HepG2 (cell line): Measurements from ENCODE around the gene PIKFYVE. TPM values are rescaled to one million over a fixed set of nuclear protein-coding genes. Genes with fewer than 3 reads are reported as not detected.

ENCODE experiments used
- ARID2 ChIP-seq: sonication (generic); formaldehyde crosslinking; IDR thresholded peaks from 2 replicates; pipeline ENCODE4 v1.8.1; 2022; ENCODE audit warnings: mild to moderate bottlenecking, missing genetic modification reagents, borderline replicate concordance
- CCDC6 ChIP-seq: sonication (generic); formaldehyde crosslinking; IDR thresholded peaks from 2 replicates; pipeline ENCODE4 v1.8.1; 2022; ENCODE audit warnings: mild to moderate bottlenecking, missing genetic modification reagents, moderate library complexity
- CHD4 ChIP-seq: fragments of 200-600 bp; sonication (generic); IDR thresholded peaks from 2 replicates; pipeline ENCODE4 v1.7.0; 2017; ENCODE audit warnings: mild to moderate bottlenecking, low read length, borderline replicate concordance
- CREB1 ChIP-seq, 2 experiments: fragments of 450-650 bp in 1 of 2; IDR thresholded peaks; 2 replicates each; pipeline ENCODE4 v1.6.1; 2016 to 2017; ENCODE audit warnings: control low read depth in 1 of 2, mild to moderate bottlenecking in 1 of 2, missing compliant biosample characterization in 1 of 2, missing genetic modification characterization in 1 of 2
- FLYWCH1 ChIP-seq: sonication (generic); formaldehyde crosslinking; IDR thresholded peaks from 2 replicates; pipeline ENCODE4 v1.8.1; 2023; ENCODE audit warnings: mild to moderate bottlenecking, missing genetic modification reagents
- GZF1 ChIP-seq: sonication (generic); formaldehyde crosslinking; IDR thresholded peaks from 2 replicates; pipeline ENCODE4 v1.5.1; 2020; ENCODE audit warnings: mild to moderate bottlenecking, missing genetic modification reagents
- IRX3 ChIP-seq: sonication (generic); formaldehyde crosslinking; IDR thresholded peaks from 2 replicates; pipeline ENCODE4 v1.8.1; 2023; ENCODE audit warnings: mild to moderate bottlenecking, low read depth, missing genetic modification reagents, borderline replicate concordance
- NCOR1 ChIP-seq: fragments of 200-600 bp; sonication (generic); IDR thresholded peaks from 2 replicates; pipeline ENCODE4 v1.7.0; 2017; ENCODE audit warnings: antibody characterized with exemption, low read length, borderline replicate concordance
- RAD21 ChIP-seq: fragments of 450-650 bp; formaldehyde crosslinking; IDR thresholded peaks from 2 replicates; pipeline ENCODE4 v1.5.0; 2020; ENCODE audit warnings: mild to moderate bottlenecking
- RFXANK ChIP-seq: IDR thresholded peaks from 2 replicates; pipeline ENCODE4 v1.6.1; 2016
- TEF ChIP-seq: sonication (generic); formaldehyde crosslinking; IDR thresholded peaks from 2 replicates; pipeline ENCODE4 v1.5.0; 2020; ENCODE audit warnings: missing genetic modification reagents
- THAP11 ChIP-seq: IDR thresholded peaks from 2 replicates; pipeline ENCODE4 v1.6.1; 2016; ENCODE audit warnings: missing biosample characterization, missing genetic modification reagents
- TSC22D2 ChIP-seq: sonication (generic); formaldehyde crosslinking; IDR thresholded peaks from 2 replicates; pipeline ENCODE4 v1.5.1; 2020; ENCODE audit warnings: missing genetic modification reagents, mild to moderate bottlenecking, borderline replicate concordance
- ZEB1 ChIP-seq: IDR thresholded peaks from 2 replicates; pipeline ENCODE4 v1.6.1; 2012; ENCODE audit warnings: mild to moderate bottlenecking, low read depth, inconsistent platforms; ENCODE audit not compliant: insufficient replicate concordance
- ZMYM2 ChIP-seq: sonication (generic); formaldehyde crosslinking; IDR thresholded peaks from 2 replicates; pipeline ENCODE4 v1.8.0; 2022; ENCODE audit warnings: mild to moderate bottlenecking, missing genetic modification reagents
- ZNF143 ChIP-seq: sonication (generic); formaldehyde crosslinking; IDR thresholded peaks from 2 replicates; pipeline ENCODE4 v1.4.0; 2020; ENCODE audit warnings: missing genetic modification reagents
- ZNF24 ChIP-seq: fragments of 450-650 bp; IDR thresholded peaks from 2 replicates; pipeline ENCODE4 v1.6.1; 2017; ENCODE audit warnings: antibody characterized with exemption, mild to moderate bottlenecking
- ZNF501 ChIP-seq: sonication (generic); formaldehyde crosslinking; IDR thresholded peaks from 2 replicates; pipeline ENCODE4 v1.5.1; 2020; ENCODE audit warnings: mild to moderate bottlenecking, moderate library complexity, missing genetic modification reagents
- ZNF558 ChIP-seq: sonication (generic); formaldehyde crosslinking; IDR thresholded peaks from 2 replicates; pipeline ENCODE4 v1.9.0; 2022; ENCODE audit warnings: mild to moderate bottlenecking, missing genetic modification reagents, borderline replicate concordance
- ZNF614 ChIP-seq: IDR thresholded peaks from 2 replicates; pipeline ENCODE4 v1.6.1; 2018; ENCODE audit warnings: missing biosample characterization, missing genetic modification reagents, inconsistent platforms, borderline replicate concordance
- ZNF782 ChIP-seq: sonication (generic); formaldehyde crosslinking; IDR thresholded peaks from 2 replicates; pipeline ENCODE4 v1.4.0; 2020; ENCODE audit warnings: missing genetic modification reagents, mild to moderate bottlenecking, borderline replicate concordance
- ZSCAN20 ChIP-seq: sonication (generic); formaldehyde crosslinking; IDR thresholded peaks from 2 replicates; pipeline ENCODE4 v1.4.0; 2020; ENCODE audit warnings: missing genetic modification reagents, mild to moderate bottlenecking, borderline replicate concordance
- ZZZ3 ChIP-seq: sonication (generic); formaldehyde crosslinking; IDR thresholded peaks from 2 replicates; pipeline ENCODE4 v1.4.0; 2020; ENCODE audit warnings: missing genetic modification reagents, mild to moderate bottlenecking, borderline replicate concordance
- polyA plus RNA-seq, 8 experiments: library from polyadenylated mRNA; depleted of rRNA in 3 of 8; stranded (reverse) in 7 of 8; unstranded in 1 of 8; fragments of >200 nt; fragmentation: Illumina TruSeq in 4 of 8; extraction: Trizol in 4 of 8; gene quantifications; 2 replicates each; pipeline versions ENCODE4 v1.2.1 to v1.2.3, GENCODE V29; 2011 to 2016; ENCODE audit warnings: low read depth in 4 of 8, missing spikeins in 1 of 8, mixed read lengths in 1 of 8; ENCODE audit not compliant: insufficient read depth in 1 of 8
- total RNA-seq, 5 experiments: library from RNA; depleted of rRNA; stranded (reverse); fragments of >200 nt; fragmentation: Illumina TruSeq; extraction: Trizol; gene quantifications; 2 replicates each; pipeline ENCODE4 v1.2.3, GENCODE V29; 2016; ENCODE audit warnings: low read depth in 1 of 5
- TF ChIP-seq, protein P1 (sequence below): sonication (generic); formaldehyde crosslinking; IDR thresholded peaks from 2 replicates; pipeline ENCODE4 v1.4.0; 2020; ENCODE audit warnings: missing genetic modification reagents

Gene PIKFYVE
- total and polyA plus RNA-seq, 2 of the 13 experiments (the other 11 are each of a cell fraction or from before 2014, with no cell fraction given): 20.2 to 21.7 TPM

GRCh38 chr2:208255557-208256106 lies 10.4 kb upstream of the PIKFYVE start (continued):
- TF ChIP-seq ZNF143 (CRISPR knock-in tag): peak; percentile 27; the same call in 1 of the 2 replicates
- TF ChIP-seq ZNF24: no peak
- 0 out of 2 replicates have a peak, but pooled peaks have one; percentile 3 for TF ChIP-seq ZNF558
- no peak for TF ChIP-seq CREB1 (IDR thresholded peaks at IDR 0.05)
- TF ChIP-seq CREB1 (CRISPR knock-in tag; IDR thresholded peaks at IDR 0.05): peak; percentile 59
- TF ChIP-seq TEF (CRISPR knock-in tag): no peak
- TF ChIP-seq ARID2 (CRISPR knock-in tag): 0 out of 2 replicates have a peak, but pooled peaks have one; percentile 52
- TF ChIP-seq NCOR1: 0 out of 2 replicates have a peak, but pooled peaks have one; percentile 42
- TF ChIP-seq, protein P1, sequence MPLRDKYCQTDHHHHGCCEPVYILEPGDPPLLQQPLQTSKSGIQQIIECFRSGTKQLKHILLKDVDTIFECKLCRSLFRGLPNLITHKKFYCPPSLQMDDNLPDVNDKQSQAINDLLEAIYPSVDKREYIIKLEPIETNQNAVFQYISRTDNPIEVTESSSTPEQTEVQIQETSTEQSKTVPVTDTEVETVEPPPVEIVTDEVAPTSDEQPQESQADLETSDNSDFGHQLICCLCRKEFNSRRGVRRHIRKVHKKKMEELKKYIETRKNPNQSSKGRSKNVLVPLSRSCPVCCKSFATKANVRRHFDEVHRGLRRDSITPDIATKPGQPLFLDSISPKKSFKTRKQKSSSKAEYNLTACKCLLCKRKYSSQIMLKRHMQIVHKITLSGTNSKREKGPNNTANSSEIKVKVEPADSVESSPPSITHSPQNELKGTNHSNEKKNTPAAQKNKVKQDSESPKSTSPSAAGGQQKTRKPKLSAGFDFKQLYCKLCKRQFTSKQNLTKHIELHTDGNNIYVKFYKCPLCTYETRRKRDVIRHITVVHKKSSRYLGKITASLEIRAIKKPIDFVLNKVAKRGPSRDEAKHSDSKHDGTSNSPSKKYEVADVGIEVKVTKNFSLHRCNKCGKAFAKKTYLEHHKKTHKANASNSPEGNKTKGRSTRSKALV (CRISPR knock-in tag): 0 out of 2 replicates have a peak, but pooled peaks have one; percentile 8
- TF ChIP-seq IRX3: no peak
- TF ChIP-seq TSC22D2 (CRISPR knock-in tag): 0 out of 2 replicates have a peak, but pooled peaks have one; percentile 14
- TF ChIP-seq ZNF782 (CRISPR knock-in tag): peak; percentile 90; the same call in 1 of the 2 replicates
- 0 out of 2 replicates have a peak, but pooled peaks have one; percentile 37 for TF ChIP-seq RAD21 (CRISPR knock-in tag)
- no peak; the same call in 1 of the 2 replicates for TF ChIP-seq THAP11 (CRISPR knock-in tag)
- TF ChIP-seq GZF1 (CRISPR knock-in tag): 0 out of 2 replicates have a peak, but pooled peaks have one; percentile 9
- TF ChIP-seq ZMYM2 (CRISPR knock-in tag): peak; percentile 87
- peak; percentile 11; the same call in 1 of the 2 replicates for TF ChIP-seq ZNF501 (CRISPR knock-in tag)
- 0 out of 2 replicates have a peak, but pooled peaks have one; percentile 36 for TF ChIP-seq ZSCAN20 (CRISPR knock-in tag)
- peak; percentile 39 for TF ChIP-seq ZEB1
- TF ChIP-seq ZNF614 (CRISPR knock-in tag): no peak
- 0 out of 2 replicates have a peak, but pooled peaks have one; percentile 18 for TF ChIP-seq CCDC6
- no peak for TF ChIP-seq FLYWCH1 (CRISPR knock-in tag)
- 0 out of 2 replicates have a peak, but pooled peaks have one; percentile 11 for TF ChIP-seq RFXANK (CRISPR knock-in tag)
- TF ChIP-seq CHD4: peak; percentile 88
- 0 out of 2 replicates have a peak, but pooled peaks have one; percentile 64 for TF ChIP-seq ZZZ3
- TF ChIP-seq, all 625 proteins: peak for 47
